Natural killer cell (primary cell): ENCODE data around the gene PSMB1. TPM values are rescaled to one million over a fixed set of nuclear protein-coding genes. Genes with fewer than 3 reads are reported as not detected.

Experiments
- ATAC-seq, 3 donors: fragments of 150-1000 bp in 2 of 3; fragments of 200-7000 bp in 1 of 3; cut with Tn5 transposase; 1 replicate in 1 of 3; 2 replicates in 2 of 3; pipeline ENCODE4 v1.10.0; 2021; ENCODE audit warnings: mild to moderate bottlenecking in 2 of 3, moderate library complexity in 2 of 3
- DNase-seq, 2 donors: peaks; one replicate each; pipeline versions ENCODE4 v3.0.0 to v3.0.0-alpha.2; 2013 to 2021; ENCODE audit warnings: mixed read lengths in 1 of 2
- H3K27ac ChIP-seq: one replicate; pipeline ENCODE4 v1.5.1; 2013; ENCODE audit warnings: mild to moderate bottlenecking, low read length
- H3K27me3 ChIP-seq: one replicate; pipeline ENCODE4 v1.6.1; 2013; ENCODE audit warnings: low read length; ENCODE audit not compliant: control insufficient read depth, insufficient read depth
- H3K36me3 ChIP-seq: one replicate; pipeline ENCODE4 v1.6.1; 2013; ENCODE audit warnings: low read length; ENCODE audit not compliant: control insufficient read depth, insufficient read depth
- H3K4me1 ChIP-seq: one replicate; pipeline ENCODE4 v1.6.1; 2013; ENCODE audit warnings: low read length; ENCODE audit not compliant: control insufficient read depth, insufficient read depth
- H3K4me3 ChIP-seq: one replicate; pipeline ENCODE4 v1.5.1; 2013; ENCODE audit warnings: low read length
- H3K9me3 ChIP-seq: one replicate; pipeline ENCODE4 v1.6.1; 2013; ENCODE audit warnings: low read length; ENCODE audit not compliant: control insufficient read depth, insufficient read depth
- H3K27ac Mint-ChIP-seq, 2 donors: one replicate each; pipeline ENCODE4 v1.8.0; 2022; ENCODE audit warnings: mild to moderate bottlenecking in 2 of 2, mixed read lengths in 2 of 2, moderate library complexity in 1 of 2
- H3K27me3 Mint-ChIP-seq, 2 donors: one replicate each; pipeline ENCODE4 v1.8.0; 2022; ENCODE audit warnings: low read depth in 2 of 2, mixed read lengths in 2 of 2
- H3K36me3 Mint-ChIP-seq: one replicate; pipeline ENCODE4 v1.8.0; 2022; ENCODE audit warnings: mixed read lengths
- H3K4me1 Mint-ChIP-seq, 2 donors: one replicate each; pipeline ENCODE4 v1.8.0; 2022; ENCODE audit warnings: mixed read lengths in 2 of 2
- H3K4me3 Mint-ChIP-seq: one replicate; pipeline ENCODE4 v1.8.0; 2022; ENCODE audit warnings: mild to moderate bottlenecking, moderate library complexity, mixed read lengths
- H3K9me3 Mint-ChIP-seq, 2 donors: one replicate each; pipeline ENCODE4 v1.8.0; 2022; ENCODE audit warnings: mixed read lengths in 2 of 2
- WGBS: methylation state at CpG from one replicate; pipeline ENCODE4 v1.1.7; 2013; ENCODE audit warnings: missing lambda C conversion rate; ENCODE audit not compliant: insufficient coverage; 5-methylcytosine and 5-hydroxymethylcytosine counted together
- intact Hi-C: fragments of 100-400 bp; cut with micrococcal nuclease; formaldehyde crosslinking; loops from one replicate; pipeline ENCODE4 v1.14.2; 2022
- total RNA-seq, 4 donors: library from RNA; stranded (reverse); fragments of 120-200 nt in 1 of 4; gene quantifications; one replicate each; pipeline versions ENCODE4 v1.2.3 to v1.2.4, GENCODE V29; 2013 to 2022
- TF ChIP-seq, protein P1 (sequence below): fragments of 200-600 bp; IDR thresholded peaks from one replicate; pipeline ENCODE4 v1.8.0; 2022; ENCODE audit warnings: antibody characterized with exemption

The PSMB1 gene
- total RNA-seq, result 100 to 1,000 TPM; 102 to 129 (median 103) TPM
- 160 TPM for total RNA-seq (2013)

DNA sequence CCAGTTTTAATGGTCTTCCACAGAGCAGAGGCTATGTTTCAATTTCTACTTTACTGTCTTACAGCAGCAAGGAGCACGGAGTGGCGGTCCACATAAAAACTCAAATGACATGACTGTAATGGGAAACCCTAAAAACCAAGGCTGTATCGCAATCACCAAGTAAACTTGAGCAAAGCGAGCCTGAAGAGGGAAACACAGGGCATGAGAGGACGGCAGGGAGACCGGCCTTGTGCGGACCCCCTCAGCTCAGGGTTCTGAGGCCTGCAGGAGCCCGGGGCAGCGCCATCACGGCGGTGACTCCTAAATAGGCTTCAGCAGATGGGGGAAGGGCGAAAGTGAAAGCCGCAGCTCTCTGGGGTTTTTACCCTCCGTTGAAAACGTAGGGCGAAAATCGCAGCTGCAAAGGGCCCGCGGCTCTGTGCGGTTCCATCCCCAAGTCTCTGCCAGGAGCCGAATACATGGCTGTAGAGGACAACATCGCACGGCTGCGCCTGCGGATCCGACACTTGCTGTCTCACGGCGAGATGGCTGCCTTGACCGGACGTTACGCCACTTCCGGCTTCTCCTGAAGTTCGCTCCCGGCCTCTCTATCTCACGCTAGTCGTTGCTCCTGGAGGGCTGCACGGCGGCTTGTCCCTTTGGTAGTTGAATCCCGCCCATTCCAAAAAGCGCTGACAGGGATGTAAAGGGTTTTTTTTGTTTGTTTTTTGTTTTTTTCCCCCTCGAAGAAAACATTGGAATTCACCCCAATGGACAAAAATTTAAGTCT, at the start of gene PSMB1:
TSS of gene PSMB1 (minus strand) at position 543 of the 769 bp plus-strand sequence. CDS start at position 478, 65 bp downstream.
- Mint-ChIP-seq H3K36me3 (no peaks in the 10 kb centered on the region), H3K4me1 (peaks cover 13 to 44% of the 10 kb centered on the region in 2 donors), H3K9me3 (no peaks in the 10 kb centered on the region), H3K27me3 (no peaks in the 10 kb centered on the region), H3K4me3 (no peak within 1 kb of the TSS), H3K27ac (no peak within 1 kb of the TSS)
- H3K27ac ChIP-seq, result peak within 1 kb of the TSS; percentile 93
- H3K27me3 ChIP-seq, result no peaks in the 10 kb centered on the region
- DNase-seq (peak; percentile 78 to 90), ATAC-seq (peak; percentile 41 to 55 (median 46))
- H3K36me3 ChIP-seq, result peaks cover 19% of the 10 kb centered on the region
- peaks cover 22% of the 10 kb centered on the region for H3K4me1 ChIP-seq
- H3K4me3 ChIP-seq, result peak within 1 kb of the TSS; percentile 84
- H3K9me3 ChIP-seq, result no peaks in the 10 kb centered on the region
- under 1% methylated on average over 40 of the region's 41 CpGs for WGBS
- intact Hi-C loops, result loop anchor here (1.0 to 5.0 kb wide), 2 partner anchors 88 to 851 kb away; partner anchors contain the start of genes C6orf120 and WDR27
- TF ChIP-seq, protein P1, sequence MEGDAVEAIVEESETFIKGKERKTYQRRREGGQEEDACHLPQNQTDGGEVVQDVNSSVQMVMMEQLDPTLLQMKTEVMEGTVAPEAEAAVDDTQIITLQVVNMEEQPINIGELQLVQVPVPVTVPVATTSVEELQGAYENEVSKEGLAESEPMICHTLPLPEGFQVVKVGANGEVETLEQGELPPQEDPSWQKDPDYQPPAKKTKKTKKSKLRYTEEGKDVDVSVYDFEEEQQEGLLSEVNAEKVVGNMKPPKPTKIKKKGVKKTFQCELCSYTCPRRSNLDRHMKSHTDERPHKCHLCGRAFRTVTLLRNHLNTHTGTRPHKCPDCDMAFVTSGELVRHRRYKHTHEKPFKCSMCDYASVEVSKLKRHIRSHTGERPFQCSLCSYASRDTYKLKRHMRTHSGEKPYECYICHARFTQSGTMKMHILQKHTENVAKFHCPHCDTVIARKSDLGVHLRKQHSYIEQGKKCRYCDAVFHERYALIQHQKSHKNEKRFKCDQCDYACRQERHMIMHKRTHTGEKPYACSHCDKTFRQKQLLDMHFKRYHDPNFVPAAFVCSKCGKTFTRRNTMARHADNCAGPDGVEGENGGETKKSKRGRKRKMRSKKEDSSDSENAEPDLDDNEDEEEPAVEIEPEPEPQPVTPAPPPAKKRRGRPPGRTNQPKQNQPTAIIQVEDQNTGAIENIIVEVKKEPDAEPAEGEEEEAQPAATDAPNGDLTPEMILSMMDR, result no peak

DNA sequence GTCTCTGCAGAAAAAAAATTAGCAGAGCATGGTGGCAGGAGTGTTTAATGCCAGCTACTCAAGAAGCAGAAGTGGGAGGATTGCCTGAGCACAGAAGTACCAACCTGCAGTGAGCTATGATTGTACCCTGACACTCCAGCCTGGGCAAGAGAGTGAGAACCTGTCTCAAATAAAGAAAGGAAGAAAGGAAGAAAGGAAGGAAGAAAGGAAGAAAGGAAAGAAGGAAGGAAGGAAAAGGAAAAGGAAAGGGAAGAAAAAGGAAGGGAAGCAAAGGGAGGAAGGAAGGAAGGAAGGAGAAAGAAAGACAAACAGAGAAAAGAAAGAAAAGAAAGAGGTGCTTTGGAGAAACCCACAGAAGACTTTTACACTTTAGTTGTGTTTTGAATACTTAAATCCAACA, 44.2 kb upstream of the PSMB1 start:
- H3K36me3 ChIP-seq, result no peaks in the 10 kb centered on the region
- H3K9me3 Mint-ChIP-seq, result peaks cover 2 to 4% of the 10 kb centered on the region in 2 donors
- H3K27me3 ChIP-seq, result peaks cover 3% of the 10 kb centered on the region
- no peak overlapping the region for H3K4me3 ChIP-seq
- intact Hi-C loops, result no loop called here
- peaks cover 9% of the 10 kb centered on the region for H3K36me3 Mint-ChIP-seq
- ATAC-seq (no peak), DNase-seq (no peak)
- no peak overlapping the region for H3K4me3 Mint-ChIP-seq
- H3K4me1 ChIP-seq, result no peaks in the 10 kb centered on the region
- H3K27ac ChIP-seq, result no peak overlapping the region
- H3K27me3 Mint-ChIP-seq, result peaks cover 13 to 68% of the 10 kb centered on the region in 2 donors
- H3K27ac Mint-ChIP-seq, result no peak overlapping the region
- peaks cover 9% of the 10 kb centered on the region for H3K9me3 ChIP-seq
- TF ChIP-seq, protein P1, result no peak
- H3K4me1 Mint-ChIP-seq, result no peaks in the 10 kb centered on the region

DNA sequence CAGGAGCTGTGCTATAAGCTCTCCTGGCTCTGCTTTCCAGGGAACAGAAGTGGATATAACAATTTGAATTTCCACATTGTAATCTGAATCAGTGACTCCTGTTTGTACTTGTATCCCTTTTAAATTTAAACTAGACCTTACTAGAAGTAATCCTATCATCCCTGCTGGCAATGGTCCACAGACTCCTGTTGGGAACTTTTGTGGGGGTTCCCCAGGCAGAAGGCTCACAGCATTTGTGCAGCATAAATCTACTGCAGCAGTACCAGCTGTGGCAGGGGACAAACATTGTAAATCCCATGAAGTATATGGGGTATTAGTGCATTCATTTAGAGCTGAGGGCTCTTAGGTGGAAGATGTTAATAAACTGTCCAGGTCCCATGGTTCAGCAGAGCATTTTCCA, 43.3 kb upstream of the PSMB1 start:
- Mint-ChIP-seq H3K9me3 (peaks cover 5 to 12% of the 10 kb centered on the region in 2 donors), H3K36me3 (peaks cover 18% of the 10 kb centered on the region), H3K27ac (no peak overlapping the region), H3K4me3 (no peak overlapping the region), H3K4me1 (no peaks in the 10 kb centered on the region), H3K27me3 (peaks cover 17 to 71% of the 10 kb centered on the region in 2 donors)
- Histone ChIP-seq H3K9me3 (peaks cover 9% of the 10 kb centered on the region), H3K4me3 (no peak overlapping the region), H3K27ac (no peak overlapping the region), H3K4me1 (no peaks in the 10 kb centered on the region), H3K36me3 (no peaks in the 10 kb centered on the region), H3K27me3 (peaks cover 3% of the 10 kb centered on the region)
- intact Hi-C loops, result no loop called here
- DNase-seq, result no peak
- TF ChIP-seq, protein P1, result no peak
- ATAC-seq, result no peak
